Measurements from ENCODE around the gene INPP4B. TPM values are rescaled to one million over a fixed set of nuclear protein-coding genes. Genes with fewer than 3 reads are reported as not detected.

Gene INPP4B
- total RNA-seq, 1 donor = 54.2 TPM

- no peak for TF ChIP-seq CTCF (IDR thresholded peaks at IDR 0.05; ENCODE audit: insufficient read depth, low read length)
- H3K4me3 ChIP-seq (ENCODE audit: low read depth, low read length) = no peak overlapping the region
- DNase-seq (ENCODE audit: low read depth) = no peak
These were observed 780.9 kb downstream of the INPP4B start for GRCh38 chr4:142065086-142065647.

GRCh38 chr4:142064181-142064580 is 781.9 kb downstream of the INPP4B start:
- no peak overlapping the region for H3K4me3 ChIP-seq (ENCODE audit: low read depth, low read length)
- no peak for DNase-seq (ENCODE audit: low read depth)
- no peak for TF ChIP-seq CTCF (IDR thresholded peaks at IDR 0.05; ENCODE audit: insufficient read depth, low read length)

- no peak overlapping the region for H3K4me3 ChIP-seq (ENCODE audit: low read depth, low read length)
- no peak for TF ChIP-seq CTCF (IDR thresholded peaks at IDR 0.05; ENCODE audit: insufficient read depth, low read length)
- no peak for DNase-seq (ENCODE audit: low read depth)
These were observed 800.1 kb downstream of the INPP4B start for GRCh38 chr4:142045996-142046395.

GRCh38 chr4:142044271-142044670 is 801.8 kb downstream of the INPP4B start:
- H3K4me3 ChIP-seq (ENCODE audit: low read depth, low read length) = no peak overlapping the region
- DNase-seq (ENCODE audit: low read depth) = peak; percentile 43
- TF ChIP-seq CTCF (IDR thresholded peaks at IDR 0.05; ENCODE audit: insufficient read depth, low read length) = no peak

- H3K4me3 ChIP-seq (ENCODE audit: low read depth, low read length) = no peak overlapping the region
- DNase-seq (ENCODE audit: low read depth) = peak; percentile 38
- no peak for TF ChIP-seq CTCF (IDR thresholded peaks at IDR 0.05; ENCODE audit: insufficient read depth, low read length)
These were observed 802.6 kb downstream of the INPP4B start for GRCh38 chr4:142043509-142043908.

- no peak for DNase-seq (ENCODE audit: low read depth)
- no peak for TF ChIP-seq CTCF (IDR thresholded peaks at IDR 0.05; ENCODE audit: insufficient read depth, low read length)
These were observed 804.3 kb downstream of the INPP4B start for GRCh38 chr4:142041788-142042187.

GRCh38 chr4:142040043-142040442 is 806.1 kb downstream of the INPP4B start:
- TF ChIP-seq CTCF (IDR thresholded peaks at IDR 0.05; ENCODE audit: insufficient read depth, low read length) = no peak
- DNase-seq (ENCODE audit: low read depth) = no peak
- H3K4me3 ChIP-seq (ENCODE audit: low read depth, low read length) = no peak overlapping the region

More at GRCh38 chr4:142041788-142042187, 804.3 kb downstream of the INPP4B start:
- no peak overlapping the region for H3K4me3 ChIP-seq (ENCODE audit: low read depth, low read length)
